OCI-LY7 (cell line): Measurements from ENCODE around the gene IPO11.

Source experiments
- CTCF ChIP-seq: fragments of 200-600 bp; sonication (generic); conservative IDR thresholded peaks from 2 replicates; pipeline ENCODE4 v1.5.1; 2014; ENCODE audit warnings: mild to moderate bottlenecking, antibody characterized with exemption, low read length, moderate library complexity, mixed read lengths
- EZH2phosphoT487 ChIP-seq: fragments of 200-600 bp; sonication (generic); IDR thresholded peaks from 2 replicates; pipeline ENCODE4 v1.6.1; 2018; ENCODE audit warnings: low read depth, borderline replicate concordance, mild to moderate bottlenecking, mixed run types, antibody characterized with exemption, low read length, moderate library complexity, mixed read lengths

GRCh38 chr5:62542720-62543119 lies 130.2 kb downstream of the IPO11 start:
- TF ChIP-seq CTCF: no peak
- no peak for TF ChIP-seq EZH2phosphoT487
